ENCODE measurements around the gene NYAP2.

DNA sequence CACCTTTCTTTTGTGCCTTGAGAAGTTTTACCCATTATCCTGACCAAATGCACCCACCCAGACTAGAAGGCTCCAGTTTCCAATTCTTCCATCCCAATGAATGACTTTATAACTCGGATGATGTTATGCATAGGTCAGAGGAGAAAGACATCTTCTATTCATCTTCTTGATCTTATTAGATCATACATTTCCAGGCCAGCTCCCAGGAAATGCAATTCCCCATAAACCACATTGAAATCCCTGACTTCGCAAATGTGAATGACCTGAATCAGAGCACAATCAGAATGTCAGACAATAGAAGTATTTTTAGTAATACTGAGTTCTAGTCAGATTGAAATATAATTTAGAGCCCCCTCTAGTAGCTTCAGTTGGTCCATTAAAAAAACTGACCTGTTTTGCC, 62.9 kb downstream of the NYAP2 start:
- no peak for TF ChIP-seq CTCF (IDR thresholded peaks at IDR 0.05)
- no peak for TF ChIP-seq POLR2A (IDR thresholded peaks at IDR 0.05)

Measured in uterus (tissue), 2 donors.